ENCODE measurements around the gene GRHL3.
A peak's percentile ranks its signal among the peaks of the same experiment; 100 is the strongest.

Gene GRHL3

GRCh38 chr1:24364975-24365678, 46.0 kb downstream of the GRHL3 start:
- DNase-seq (ENCODE audit: extremely low read depth, low read depth), result peak; percentile 41
- no peak for TF ChIP-seq CTCF (IDR thresholded peaks at IDR 0.05; ENCODE audit: low read depth, low read length)

GRCh38 chr1:24366707-24367106, 47.5 kb downstream of the GRHL3 start:
- TF ChIP-seq CTCF (IDR thresholded peaks at IDR 0.05; ENCODE audit: low read depth, low read length), result no peak
- no peak for DNase-seq (ENCODE audit: extremely low read depth, low read depth)

GRCh38 chr1:24369199-24369598, 50.0 kb downstream of the GRHL3 start:
- no peak for DNase-seq (ENCODE audit: extremely low read depth, low read depth)
- TF ChIP-seq CTCF (IDR thresholded peaks at IDR 0.05; ENCODE audit: low read depth, low read length), result no peak

GRCh38 chr1:24369801-24370200, 50.6 kb downstream of the GRHL3 start:
- TF ChIP-seq CTCF (IDR thresholded peaks at IDR 0.05; ENCODE audit: low read depth, low read length), result no peak
- DNase-seq (ENCODE audit: extremely low read depth, low read depth), result no peak

GRCh38 chr1:24373044-24373443, 53.9 kb downstream of the GRHL3 start:
- DNase-seq (ENCODE audit: extremely low read depth, low read depth), result no peak
- no peak for TF ChIP-seq CTCF (IDR thresholded peaks at IDR 0.05; ENCODE audit: low read depth, low read length)

- no peak for TF ChIP-seq CTCF (IDR thresholded peaks at IDR 0.05; ENCODE audit: low read depth, low read length)
- DNase-seq (ENCODE audit: extremely low read depth, low read depth), result no peak
Measured at GRCh38 chr1:24373710-24374109, 54.6 kb downstream of the GRHL3 start.

- no peak for DNase-seq (ENCODE audit: extremely low read depth, low read depth)
Measured at GRCh38 chr1:24374891-24375786, 56.0 kb downstream of the GRHL3 start.

More at GRCh38 chr1:24374891-24375786, 56.0 kb downstream of the GRHL3 start:
- TF ChIP-seq CTCF (IDR thresholded peaks at IDR 0.05; ENCODE audit: low read depth, low read length), result no peak

Data from AG09319 (cell line).